Measurements from ENCODE around the gene PPP2R3A.
"Not testable (repeated sequence)": the region's sequence is repeated elsewhere in the genome, so short reads cannot be mapped to it uniquely, and the experiment has no call there.

Gene PPP2R3A

DNA sequence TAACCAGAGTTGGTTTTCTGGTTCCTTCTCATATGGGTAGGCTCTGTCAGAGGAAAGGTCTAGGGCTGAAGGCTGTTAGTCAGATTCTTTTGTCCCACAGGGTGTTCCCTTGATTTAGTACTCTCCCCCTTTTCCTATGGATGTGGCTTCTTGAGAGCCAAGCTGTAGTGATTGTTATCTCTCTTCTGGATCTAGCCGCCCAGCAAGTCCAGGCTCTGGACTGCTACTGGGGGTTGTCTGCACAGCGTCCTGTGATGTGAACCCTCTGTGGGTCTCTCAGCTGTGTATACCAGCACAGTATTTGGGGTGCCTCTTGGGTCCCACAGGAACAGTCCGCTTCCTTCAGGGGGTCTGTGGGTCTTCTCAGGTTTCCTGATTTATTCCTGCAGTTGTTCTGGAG lies 70.8 kb downstream of the PPP2R3A start:
- no peak for DNase-seq (ENCODE audit: low read depth)

DNA sequence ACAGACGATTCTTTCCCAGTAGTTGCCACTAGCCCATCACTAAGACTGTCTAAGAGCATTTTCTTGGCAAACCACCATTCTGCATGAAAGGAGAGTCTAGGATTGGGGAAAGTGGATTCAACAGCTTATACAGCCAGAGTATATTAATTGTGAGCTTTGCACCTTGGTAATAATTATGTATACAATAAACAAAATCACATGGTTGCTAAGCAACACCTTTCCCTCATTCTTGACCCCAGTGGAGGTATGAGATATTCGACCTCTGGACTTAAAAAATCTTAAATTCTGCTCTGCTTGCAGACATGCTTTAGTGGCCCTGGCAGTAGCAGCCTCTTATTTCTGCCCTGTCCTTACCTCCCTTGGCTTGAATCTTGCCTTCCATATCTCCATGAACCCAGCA lies 73.1 kb downstream of the PPP2R3A start:
- no peak for DNase-seq (ENCODE audit: low read depth)

DNA sequence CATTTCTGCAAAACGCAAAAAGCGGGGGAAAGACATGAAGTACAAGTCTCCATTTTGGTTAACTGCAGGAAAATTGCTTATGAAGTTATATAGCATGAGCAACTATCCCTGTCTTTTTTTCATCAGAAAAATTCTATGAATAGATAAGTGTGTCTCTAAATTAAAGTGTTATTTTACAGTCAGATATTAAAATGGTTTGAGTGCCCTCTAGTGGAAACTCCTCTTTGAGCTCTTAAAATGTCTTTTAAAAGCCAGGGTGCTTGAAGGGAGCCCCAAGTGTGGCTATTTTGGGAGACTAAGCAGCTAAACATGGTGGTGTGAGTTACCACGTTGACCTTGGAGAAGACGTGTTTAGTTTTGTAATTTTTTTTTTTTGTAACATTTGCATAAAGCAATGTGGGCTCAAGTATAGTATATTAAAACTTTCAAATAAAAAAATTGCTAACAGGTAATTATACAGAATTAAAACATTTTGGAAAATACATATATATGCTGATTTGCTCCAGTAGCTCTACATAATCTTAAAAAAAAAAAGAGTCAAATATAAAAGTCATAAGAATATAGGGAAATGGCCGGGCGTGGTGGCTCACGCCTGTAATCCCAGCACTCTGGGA lies 77.2 kb downstream of the PPP2R3A start:
- peak; percentile 45 for DNase-seq (ENCODE audit: low read depth)

DNA sequence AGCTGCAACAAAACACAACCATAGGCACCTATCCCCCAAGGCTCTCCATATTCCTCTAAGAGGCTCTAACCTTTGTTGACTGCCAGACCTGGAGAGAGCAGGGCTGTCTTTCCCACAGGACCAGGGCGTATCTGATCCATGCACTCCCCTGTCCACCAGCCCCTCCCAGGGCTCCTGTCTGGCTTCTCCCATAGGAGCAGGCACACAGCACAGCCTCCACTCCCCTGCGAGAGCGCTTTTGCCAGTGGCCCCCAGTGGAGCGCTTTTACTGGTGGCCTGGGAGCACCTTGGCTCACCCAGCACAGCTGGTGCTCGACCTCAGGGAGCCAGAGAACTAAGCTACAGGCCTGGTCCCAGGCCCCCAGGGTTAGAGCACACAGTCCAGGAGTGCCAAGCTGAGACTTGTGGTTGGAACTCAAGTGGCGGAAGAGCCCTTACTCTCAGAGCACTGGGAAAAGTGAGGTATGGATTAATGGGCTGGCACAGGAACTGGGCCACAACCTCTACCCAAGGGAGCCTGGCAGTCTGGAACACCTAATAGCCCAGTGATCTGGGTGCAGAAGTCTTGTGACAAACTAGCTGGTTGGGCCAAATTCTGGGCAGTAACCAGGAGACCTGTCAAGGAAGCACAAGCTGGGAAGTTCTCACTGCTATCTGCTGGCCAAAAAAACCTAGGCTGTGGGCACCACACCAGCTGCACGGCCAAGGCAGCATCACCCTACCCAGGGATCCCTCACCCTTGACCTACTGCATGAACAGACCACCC lies 79.6 kb downstream of the PPP2R3A start:
- DNase-seq (ENCODE audit: low read depth): no peak

DNA sequence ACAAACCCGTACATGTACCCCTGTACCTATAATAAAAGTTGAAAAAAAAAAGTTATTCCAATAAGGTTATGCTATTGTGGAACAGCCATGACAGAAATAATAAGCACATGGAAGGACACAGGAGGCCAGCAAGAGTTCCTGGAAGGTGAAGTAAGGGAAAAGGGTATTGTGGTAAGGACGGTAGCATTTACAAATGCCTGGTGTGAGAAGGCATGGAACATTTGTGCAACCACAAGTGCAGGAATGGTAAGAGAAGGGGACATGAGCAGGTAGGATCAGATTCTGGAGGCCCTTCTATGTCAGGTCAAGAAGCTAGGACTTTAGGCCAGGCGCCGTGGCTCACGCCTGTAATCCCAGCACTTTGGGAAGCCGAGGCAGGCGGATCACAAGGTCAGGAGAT lies 82.5 kb downstream of the PPP2R3A start:
- DNase-seq (ENCODE audit: low read depth): no peak

DNA sequence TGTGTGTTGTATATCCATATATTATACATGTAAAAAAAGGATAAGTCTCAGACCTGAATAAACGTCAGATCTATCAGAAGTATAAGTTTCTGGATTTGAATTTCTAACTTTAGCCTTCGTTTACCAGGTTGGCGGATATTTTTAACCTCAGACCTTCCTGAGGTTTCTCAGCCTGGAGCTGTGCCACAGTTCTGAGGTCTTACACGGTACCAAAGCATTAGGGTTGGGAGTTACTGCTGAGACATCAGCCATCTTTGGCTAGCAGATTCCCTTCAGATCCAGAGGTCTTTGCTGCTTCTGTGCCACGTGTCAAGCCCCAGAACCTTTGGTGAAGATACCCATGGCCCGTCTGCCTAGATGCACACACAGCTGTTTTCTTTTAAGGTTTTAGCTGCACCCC lies 84.7 kb downstream of the PPP2R3A start:
- no peak for DNase-seq (ENCODE audit: low read depth)

DNA sequence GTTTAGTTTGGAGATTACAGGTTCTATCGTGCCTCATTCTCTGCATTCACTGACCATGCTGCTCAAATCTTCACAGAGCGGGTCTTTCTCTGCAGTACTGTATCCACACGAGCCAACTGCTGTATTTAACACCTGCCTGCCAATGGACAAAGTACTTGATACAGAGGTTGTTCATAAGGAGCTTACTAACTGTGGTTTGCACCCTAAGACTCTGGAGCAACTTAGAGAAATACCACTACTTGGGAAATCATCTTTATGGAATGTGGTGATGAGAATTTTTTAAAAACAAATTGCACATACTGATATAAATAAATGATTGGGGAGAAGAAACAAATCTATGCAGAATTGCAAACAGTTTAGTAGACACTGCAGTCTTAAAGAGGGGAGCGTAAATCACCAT lies 90.0 kb downstream of the PPP2R3A start:
- no peak for DNase-seq (ENCODE audit: low read depth)

DNA sequence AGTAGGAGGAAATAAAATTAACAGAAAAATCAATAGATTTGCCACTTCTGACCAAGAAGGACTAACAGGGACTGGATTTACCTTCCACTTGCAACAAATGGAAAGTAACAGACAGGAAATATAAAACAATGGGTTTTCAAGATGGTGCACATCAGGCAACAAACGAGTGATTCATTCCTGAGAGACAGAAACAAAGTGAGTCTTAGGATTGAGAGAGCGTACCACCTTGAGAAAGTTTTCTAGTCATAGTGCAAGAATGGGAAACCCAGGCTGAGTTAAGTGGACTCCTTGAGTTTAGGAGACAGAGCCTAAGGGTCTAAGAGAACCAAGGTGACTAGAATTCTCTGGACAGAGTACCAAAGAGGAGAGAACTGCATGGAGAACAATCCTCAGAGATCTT lies 101.7 kb downstream of the PPP2R3A start:
- no peak for DNase-seq (ENCODE audit: low read depth)

DNA sequence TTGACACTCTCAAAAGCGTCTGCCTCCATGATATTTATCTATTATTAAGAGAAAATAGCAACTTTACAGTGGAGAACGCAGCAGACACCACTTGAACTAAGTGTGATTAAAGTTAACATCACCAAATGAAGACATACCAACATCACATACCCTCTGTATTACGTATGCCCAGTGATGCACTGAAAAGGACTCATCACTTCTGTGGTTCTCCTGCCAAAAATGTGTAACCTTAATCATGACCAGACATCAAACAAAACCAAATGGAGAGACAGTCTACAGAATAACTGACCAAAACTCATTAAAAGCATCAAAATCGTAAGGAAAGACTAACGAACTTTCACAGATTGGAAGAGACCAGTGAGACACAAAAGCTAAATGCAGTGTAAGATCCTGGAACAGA lies 103.2 kb downstream of the PPP2R3A start:
- no peak for DNase-seq (ENCODE audit: low read depth)

DNA sequence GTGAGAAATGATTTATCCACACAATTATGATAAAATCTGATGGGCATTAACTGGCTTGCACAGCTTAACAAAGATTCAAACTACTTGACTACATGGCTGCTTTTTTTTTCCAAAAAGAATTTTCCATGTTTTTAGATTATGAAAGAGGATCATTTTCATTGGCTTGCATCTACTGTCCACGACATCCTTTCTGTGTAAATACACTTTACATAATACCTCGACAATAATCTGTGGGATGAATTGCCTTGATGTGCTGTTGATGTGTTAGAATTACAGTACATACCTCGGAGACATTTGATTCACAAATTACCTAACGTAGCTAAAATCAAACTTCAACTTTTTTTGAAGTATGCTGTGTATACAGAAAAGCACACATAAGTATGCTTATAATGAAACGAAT lies 104.4 kb downstream of the PPP2R3A start:
- DNase-seq (ENCODE audit: low read depth): no peak

DNA sequence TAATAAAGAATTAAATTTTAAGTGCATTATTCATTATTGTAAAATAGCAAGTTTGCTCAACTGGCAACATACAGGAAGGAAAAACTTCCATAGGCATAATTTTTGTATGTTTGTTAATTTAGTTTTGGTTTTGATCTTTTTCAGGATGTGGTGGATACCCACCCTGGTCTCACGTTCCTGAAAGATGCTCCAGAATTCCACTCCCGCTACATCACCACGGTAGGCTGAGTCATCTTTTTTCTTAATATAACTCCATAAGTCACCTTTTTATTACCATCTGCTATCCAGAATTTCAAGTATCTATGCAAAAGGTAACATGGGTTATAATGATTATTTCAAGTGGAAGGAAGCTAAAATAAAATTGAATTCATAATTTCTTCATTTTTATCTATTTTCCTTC lies 104.8 kb downstream of the PPP2R3A start:
- DNase-seq (ENCODE audit: low read depth): peak; percentile 72

DNA sequence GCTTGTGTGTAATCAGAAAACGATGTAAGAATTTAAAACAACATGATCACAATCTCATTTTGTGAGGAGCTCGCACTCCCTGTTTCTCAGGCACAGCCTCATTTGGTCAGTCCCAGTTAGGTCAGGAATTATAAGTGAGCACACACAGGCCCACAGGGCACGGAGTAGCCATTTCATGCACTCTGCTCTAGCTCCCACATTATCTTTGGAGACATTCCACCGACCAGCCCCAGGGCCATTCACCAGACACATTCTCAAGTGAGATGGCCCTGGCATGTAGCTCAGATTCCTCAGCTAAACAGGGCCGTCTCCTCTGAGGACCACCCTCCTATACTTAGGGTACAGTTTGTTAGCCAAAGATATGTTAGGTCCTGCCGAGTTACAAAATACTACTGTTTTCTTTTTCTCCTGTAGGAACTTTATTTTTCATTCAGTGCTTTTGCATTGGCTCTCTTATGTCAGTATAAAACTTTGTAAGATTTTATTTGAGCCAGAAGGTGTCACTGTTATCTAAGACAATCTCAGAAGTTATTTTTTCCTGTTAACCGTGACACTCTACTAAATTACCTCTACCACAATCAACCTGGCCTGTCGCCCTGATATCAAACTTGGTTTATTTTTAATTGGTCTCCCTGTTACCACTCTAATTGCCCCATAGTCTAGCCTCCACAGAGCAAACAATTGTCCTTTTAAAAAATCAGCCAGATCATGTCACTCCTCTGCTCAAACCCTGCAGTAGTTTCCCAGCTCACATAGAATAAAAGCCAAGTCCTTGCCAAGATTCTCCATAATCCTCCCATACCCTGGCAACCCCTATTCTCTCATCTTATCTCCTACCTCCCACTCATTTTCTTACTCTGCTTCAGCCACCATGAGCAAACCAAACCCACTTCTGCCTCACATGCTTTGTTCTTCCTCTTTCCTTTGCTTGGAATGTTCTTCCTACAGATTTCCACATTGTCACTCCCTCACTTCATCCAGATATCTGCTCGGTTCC lies 105.7 kb downstream of the PPP2R3A start:
- DNase-seq (ENCODE audit: low read depth): no peak

DNA sequence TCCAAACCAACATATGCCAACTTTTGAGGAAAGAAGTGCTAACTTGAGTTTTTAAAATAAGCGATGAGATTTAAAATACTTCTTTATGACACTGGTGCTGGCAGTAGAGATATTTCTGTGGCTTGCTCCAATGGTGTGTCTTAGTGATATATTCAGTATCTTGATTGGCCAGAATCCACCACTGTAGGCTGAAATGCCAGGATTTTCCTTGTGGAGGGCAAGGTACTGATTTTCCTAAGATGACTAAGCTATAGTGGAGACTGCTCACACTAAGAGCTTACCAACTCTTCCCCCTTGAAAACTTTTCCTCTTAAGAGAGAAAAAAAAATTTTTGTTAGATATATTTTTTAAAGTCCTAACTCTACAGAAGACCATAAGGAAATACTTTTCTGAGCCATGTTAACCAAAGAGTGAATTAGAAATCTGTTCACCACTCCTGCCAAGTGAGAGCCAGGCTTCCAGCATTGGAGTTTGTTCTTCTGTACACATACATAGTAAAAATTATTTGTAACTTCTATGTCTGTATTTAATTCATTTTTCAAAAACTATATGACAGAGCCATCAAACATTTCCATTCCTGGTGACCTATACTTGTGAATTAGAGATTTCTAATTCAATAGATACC lies 109.1 kb downstream of the PPP2R3A start:
- no peak for DNase-seq (ENCODE audit: low read depth)

DNA sequence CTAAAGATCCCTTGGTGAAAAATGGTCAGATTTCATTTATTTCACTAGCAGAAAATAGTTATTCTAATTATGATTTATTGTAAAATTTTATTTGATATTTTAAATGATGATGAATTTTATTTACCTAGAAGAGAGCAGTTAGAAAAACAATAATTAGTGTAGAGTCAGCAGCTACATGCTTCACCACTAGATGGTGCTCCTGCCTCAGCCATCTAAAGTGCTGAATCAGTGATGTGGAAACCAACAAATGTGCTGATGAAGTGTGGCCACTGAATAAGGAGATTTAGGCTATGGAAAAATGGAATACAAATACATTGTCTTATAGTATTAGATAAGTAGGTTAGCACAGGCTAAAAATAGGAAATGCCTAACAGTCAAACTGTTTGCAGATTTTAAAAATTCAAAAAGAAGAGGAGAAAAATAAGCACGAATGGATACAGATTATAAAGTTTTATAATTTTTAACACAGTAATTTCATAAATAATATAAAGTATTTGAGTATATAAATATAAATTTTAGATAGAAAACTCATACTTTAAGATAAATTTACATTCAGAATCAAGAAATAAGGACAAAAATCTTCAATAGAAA lies 109.8 kb downstream of the PPP2R3A start:
- no peak for DNase-seq (ENCODE audit: low read depth)

DNA sequence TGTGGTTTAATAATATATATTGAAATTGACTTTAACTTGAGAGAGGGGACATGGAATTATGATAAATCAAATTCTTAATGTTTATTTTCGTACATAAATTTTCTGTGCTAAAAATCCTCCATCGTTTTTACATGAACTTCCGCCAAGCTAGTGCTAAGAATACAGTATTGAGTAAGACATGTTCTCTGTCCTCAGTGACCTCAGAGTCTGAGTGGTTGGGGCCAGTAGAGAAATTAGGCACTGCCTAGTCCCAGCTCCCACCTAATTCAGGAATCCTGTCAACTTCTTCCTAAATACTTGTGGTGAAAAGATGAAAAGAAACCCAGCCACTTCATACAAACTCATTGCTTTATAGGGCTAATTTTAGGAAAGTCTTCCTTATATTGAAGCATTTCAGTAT lies 110.3 kb downstream of the PPP2R3A start:
- DNase-seq (ENCODE audit: low read depth): no peak

DNA sequence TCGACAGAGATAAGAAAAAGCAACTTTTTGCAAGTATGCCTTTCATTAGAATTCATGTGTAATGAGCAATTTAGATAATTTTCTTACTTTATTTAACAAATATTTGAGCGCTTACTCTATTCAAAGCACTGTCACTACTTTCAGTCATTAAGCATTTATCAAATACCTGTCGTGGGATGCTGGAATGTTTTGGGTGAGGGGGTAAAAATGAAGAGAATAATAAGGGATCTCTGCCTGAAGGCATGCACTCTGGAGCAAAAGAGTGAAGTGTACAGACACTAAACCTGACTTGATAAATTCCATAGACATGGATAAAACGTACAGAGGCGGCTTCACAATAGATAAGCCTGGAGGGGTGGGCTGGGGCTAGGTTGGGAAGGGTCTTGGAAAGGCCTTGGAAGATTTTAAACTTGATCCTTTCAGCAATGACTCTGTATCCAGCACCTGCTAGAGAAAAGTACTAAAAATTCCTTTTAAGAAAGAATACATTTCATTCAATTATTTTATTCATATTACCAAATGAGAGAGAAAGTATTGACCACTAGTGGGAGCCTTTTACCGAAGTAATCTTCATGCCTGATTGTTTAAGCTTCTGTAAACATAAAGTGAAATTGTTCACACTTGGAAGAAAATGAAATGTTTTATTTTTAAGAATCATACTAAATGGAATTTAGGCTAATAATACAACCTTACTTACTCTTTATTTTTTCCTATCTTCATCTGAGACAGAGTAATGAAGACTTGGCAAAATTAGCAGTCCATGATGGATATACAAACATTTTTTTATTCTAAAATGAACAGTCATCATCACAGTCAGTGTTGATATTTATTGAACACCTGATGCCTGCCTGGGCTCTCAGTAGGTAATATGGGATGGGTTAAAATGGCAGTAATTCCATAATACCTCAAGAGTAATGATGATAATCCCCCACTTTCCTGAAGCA lies 113.2 kb downstream of the PPP2R3A start:
- DNase-seq (ENCODE audit: low read depth): no peak

DNA sequence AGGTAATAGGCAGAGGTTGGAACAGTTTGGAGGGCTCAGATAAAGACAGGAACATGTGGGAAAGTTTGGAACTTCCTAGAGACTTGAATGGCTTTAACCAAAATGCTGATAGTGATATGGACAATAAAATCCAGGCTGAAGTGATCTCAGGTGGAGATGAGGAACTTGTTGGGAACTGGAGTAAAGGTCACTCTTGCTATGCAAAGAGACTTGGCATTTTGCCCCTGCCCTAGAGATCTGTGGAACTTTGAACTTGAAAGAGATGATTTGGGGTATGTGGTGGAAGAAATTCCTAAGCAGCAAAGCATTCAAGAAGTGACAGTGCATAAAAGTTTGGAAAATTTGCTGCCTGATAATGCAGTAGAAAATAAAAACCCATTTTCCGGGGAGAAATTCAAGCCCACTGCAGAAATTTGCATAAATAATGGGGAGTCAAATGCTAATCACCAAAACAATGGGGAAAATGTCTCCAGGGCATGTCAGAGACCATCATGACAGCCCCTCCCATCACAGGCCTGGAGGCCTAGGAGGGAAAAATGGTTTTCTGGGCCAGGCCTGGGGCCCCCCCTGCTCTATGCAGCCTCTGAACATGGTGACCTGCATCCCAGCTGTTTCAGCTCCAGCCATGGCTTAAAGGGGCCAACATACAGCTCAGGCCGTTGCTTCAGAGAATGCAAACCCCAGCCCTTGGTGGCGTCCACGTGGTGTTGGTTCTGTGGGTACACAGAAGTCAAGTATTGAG lies 118.3 kb downstream of the PPP2R3A start:
- DNase-seq (ENCODE audit: low read depth): not testable (repeated sequence)

DNA sequence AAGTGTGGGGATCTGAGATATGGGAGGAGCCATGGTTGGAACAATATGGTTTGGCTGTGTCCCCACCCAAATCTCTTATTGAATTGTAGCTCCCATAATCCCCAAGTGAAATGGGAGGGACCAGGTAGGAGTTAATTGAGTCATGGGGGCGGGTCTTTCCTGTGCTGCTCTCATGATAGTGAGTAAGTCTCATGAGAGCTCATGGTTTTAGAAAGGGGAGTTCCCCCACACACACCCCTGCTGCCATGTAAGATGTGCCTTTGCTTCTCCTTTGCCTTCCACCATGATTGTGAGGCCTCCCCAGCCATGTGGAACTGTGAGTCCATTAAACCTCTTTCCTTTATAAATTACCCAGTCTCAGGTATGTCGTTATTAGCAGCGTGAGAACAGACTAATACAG lies 119.5 kb downstream of the PPP2R3A start:
- not testable (repeated sequence) for DNase-seq (ENCODE audit: low read depth)

DNA sequence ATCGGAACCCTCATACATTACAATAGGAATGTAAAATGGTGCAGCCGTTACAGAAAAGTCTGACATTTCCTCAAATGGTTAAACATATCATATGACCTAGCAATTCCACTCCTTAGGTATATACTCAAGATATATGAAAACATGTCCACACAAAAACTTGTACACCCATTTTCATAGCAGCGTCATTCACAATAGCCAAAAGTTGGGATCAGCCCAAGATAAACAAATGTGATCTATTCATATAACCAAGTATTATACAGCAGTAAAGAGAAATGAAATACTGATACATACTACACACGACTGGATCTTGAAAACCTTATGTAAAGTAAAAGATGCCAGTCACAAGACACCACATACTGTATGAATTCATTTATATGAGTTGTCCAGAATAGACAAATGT lies 128.2 kb downstream of the PPP2R3A start:
- no peak for DNase-seq (ENCODE audit: low read depth)

DNA sequence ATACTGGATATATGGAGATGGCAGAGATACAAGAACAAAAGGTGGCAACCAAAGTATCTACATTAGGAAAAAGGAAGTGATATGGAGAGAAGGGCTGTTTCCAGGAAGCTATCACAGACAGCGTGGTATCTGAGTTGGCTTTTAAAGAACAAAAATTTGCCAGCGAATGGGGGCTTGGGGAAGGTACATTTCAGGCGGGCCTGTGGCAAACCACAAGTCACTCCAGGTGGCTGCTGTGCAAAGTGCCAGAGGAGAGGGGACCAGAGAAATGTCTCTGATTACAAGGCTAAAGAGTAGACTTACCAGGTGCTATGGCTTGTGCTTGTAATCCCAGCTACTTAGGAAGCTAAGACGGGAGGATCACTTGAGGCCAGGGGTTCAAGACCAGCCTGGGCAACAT lies 139.5 kb downstream of the PPP2R3A start:
- no peak for DNase-seq (ENCODE audit: low read depth)

Measured in HS-27A (cell line).